Right ventricle myocardium superior (tissue), 1 donor: ENCODE results near the gene ZYG11A. TPM values are rescaled to one million over a fixed set of nuclear protein-coding genes. Genes with fewer than 3 reads are reported as not detected.

ENCODE experiments used
- ATAC-seq: fragments of 200-7000 bp; cut with Tn5 transposase; one replicate; pipeline ENCODE4 v1.9.1; 2020; ENCODE audit warnings: mild to moderate bottlenecking; ENCODE audit not compliant: poor library complexity
- DNase-seq: peaks from one replicate; pipeline ENCODE4 v3.0.0-alpha.2; 2020
- intact Hi-C: fragments of 100-400 bp; cut with DNase I; formaldehyde crosslinking; loops from one replicate; pipeline ENCODE4 v1.11.2; 2022
- microRNA-seq: library from miRNA; unstranded; fragments of <30 nt; microRNA quantifications from one replicate; pipeline ENCODE4 v1.2.0, GENCODE V29; 2020
- total RNA-seq: library from RNA; stranded (reverse); fragmentation: NEBNext Ultra II Directional; extraction: Animal tissue kit (Norgen Biotek cat#: 25700); gene quantifications from one replicate; pipeline ENCODE4 v1.2.1, GENCODE V29; 2021
- donor health status: DM: no; HTN: yes; CAD: no; lungs with severe emphysema.

The ZYG11A gene
- total RNA-seq, 1 donor from 2014 or later: not detected

DNA sequence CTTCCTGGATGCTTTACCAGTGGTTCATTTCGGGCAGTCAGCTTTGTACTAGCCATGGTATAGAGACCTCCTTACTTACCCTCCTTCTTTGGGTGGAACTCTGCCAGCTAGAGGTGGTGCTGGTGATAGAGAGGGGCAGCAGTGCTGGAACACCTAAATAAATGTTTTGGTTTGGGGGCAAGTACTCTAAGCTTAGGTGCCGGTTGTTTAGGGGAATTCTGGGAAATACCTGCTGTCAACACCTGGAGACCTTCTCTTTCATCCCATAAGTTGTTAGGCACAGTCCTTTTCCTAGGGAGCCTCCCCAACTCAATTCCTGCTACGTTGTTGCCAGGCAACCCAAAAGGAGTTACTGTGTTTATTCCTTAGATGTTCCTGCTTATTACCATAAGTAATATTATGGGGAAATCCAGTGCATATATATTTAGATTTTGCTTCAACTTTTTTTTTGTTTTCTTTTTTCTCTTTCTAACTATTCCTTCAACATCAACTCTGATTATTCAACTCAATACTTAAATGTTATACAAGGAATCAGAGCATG, 101.4 kb downstream of the ZYG11A start:
- ATAC-seq (no peak), DNase-seq (no peak)
- intact Hi-C loops: no loop called here

DNA sequence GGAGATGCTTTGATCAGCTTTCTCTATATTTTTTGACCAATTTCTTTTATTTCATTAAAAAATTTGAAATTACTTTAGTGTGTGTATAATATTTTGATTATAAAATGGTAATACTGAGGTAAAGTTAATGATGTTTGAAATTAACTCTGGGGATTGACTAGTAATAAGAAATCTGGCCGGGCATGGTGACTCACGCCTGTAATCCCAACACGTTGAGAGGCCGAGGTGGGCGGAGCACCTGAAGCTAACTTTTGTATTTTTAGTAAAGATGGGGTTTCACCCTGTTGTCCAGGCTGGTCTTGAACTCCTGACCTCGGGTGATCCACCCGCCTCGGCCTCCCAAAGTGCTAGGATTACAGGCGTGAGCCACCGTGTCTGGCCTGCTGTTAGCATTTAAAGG, 102.0 kb downstream of the ZYG11A start:
- no peak for ATAC-seq
- DNase-seq: no peak
- intact Hi-C loops: no loop called here

Small RNA genes within 50 kb of the gene (microRNA-seq; reads per million reads assigned to microRNA genes)
- gene MIR1273F (not detected), gene MIR1273G (not detected), gene MIR5095 (not detected)

Other genes with a start within 250 kb of the ZYG11A start
- 3.9 TPM for gene GPX7, start 240.4 kb upstream of the ZYG11A start, total RNA-seq
- gene SHISAL2A, start 209.6 kb upstream of the ZYG11A start, total RNA-seq: not detected
- 18.6 TPM for gene COA7, start 144.4 kb upstream of the ZYG11A start, total RNA-seq
- gene ZYG11B, start 116.3 kb upstream of the ZYG11A start, total RNA-seq: 75.0 TPM
- gene ECHDC2, start 79.0 kb downstream of the ZYG11A start, total RNA-seq: 147 TPM
- gene SCP2, start 84.5 kb downstream of the ZYG11A start, total RNA-seq: 155 TPM
- 30.1 TPM for gene PODN, start 219.5 kb downstream of the ZYG11A start, total RNA-seq